ENCODE data around the gene IFITM5. TPM values are rescaled to one million over a fixed set of nuclear protein-coding genes. Genes with fewer than 3 reads are reported as not detected.

IFITM5 gene
- total and polyA plus RNA-seq, 9 of the 15 experiments (the other 6 are each of a cell fraction or from before 2014, with no cell fraction given): 0.19 TPM; not detected in 8

DNA sequence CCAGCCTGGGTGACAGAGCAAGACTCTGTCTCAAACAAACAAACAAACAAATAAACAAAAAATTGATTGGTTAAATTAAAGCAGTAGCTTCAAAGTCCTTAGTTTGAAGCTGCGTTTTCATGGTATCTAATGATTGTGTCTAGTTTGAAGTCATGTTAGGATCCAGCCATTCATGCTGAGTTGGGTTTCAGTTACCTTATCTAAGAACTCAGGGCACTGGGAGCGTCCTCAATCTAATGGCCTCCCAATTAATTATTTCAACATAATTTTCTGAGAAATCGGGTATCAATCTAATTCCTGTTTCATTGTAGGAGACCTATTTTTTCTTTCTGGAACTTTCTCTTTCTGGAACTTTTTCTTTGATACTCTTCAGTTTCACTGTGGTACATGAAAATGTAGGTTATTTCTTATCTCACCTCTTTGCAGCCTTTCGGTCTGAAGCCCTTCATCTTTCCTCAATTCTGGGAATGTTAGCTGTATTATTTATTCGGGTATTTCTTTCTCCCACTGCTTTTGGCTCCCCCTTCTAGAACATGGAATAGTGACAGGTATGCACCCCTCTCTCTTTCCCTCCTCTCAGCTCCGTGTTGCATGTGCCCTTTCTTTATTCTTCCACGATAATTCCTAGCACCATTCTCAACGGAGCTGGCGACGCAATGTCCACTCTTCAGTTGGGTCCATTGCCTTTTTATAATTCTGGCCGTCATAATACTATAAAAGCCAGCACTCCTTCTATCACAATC lies 45.7 kb upstream of the IFITM5 start (continued):
- TF ChIP-seq, protein P1, sequence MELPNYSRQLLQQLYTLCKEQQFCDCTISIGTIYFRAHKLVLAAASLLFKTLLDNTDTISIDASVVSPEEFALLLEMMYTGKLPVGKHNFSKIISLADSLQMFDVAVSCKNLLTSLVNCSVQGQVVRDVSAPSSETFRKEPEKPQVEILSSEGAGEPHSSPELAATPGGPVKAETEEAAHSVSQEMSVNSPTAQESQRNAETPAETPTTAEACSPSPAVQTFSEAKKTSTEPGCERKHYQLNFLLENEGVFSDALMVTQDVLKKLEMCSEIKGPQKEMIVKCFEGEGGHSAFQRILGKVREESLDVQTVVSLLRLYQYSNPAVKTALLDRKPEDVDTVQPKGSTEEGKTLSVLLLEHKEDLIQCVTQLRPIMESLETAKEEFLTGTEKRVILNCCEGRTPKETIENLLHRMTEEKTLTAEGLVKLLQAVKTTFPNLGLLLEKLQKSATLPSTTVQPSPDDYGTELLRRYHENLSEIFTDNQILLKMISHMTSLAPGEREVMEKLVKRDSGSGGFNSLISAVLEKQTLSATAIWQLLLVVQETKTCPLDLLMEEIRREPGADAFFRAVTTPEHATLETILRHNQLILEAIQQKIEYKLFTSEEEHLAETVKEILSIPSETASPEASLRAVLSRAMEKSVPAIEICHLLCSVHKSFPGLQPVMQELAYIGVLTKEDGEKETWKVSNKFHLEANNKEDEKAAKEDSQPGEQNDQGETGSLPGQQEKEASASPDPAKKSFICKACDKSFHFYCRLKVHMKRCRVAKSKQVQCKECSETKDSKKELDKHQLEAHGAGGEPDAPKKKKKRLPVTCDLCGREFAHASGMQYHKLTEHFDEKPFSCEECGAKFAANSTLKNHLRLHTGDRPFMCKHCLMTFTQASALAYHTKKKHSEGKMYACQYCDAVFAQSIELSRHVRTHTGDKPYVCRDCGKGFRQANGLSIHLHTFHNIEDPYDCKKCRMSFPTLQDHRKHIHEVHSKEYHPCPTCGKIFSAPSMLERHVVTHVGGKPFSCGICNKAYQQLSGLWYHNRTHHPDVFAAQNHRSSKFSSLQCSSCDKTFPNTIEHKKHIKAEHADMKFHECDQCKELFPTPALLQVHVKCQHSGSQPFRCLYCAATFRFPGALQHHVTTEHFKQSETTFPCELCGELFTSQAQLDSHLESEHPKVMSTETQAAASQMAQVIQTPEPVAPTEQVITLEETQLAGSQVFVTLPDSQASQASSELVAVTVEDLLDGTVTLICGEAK (IDR thresholded peaks at IDR 0.05): 0 out of 2 replicates have a peak, but pooled peaks have one; percentile 30
- TF ChIP-seq, protein P1 (CRISPR knock-in tag; IDR thresholded peaks at IDR 0.05): no peak
- TF ChIP-seq ZNF253 (CRISPR knock-in tag; conservative IDR thresholded peaks at IDR 0.05) (no peak), MLLT1 (IDR thresholded peaks at IDR 0.05) (0 out of 4 replicates have a peak, but pooled peaks of 1 of the 2 experiments have one; percentile 58), GTF2E2 (tag; IDR thresholded peaks at IDR 0.05) (no peak), PHB (CRISPR knock-in tag; IDR thresholded peaks at IDR 0.05) (no peak), SRSF1 (IDR thresholded peaks at IDR 0.05; ENCODE audit: low read depth, low read length) (no peak), SMARCA5 (IDR thresholded peaks at IDR 0.05) (no peak)

Data from K562 (cell line).